ENCODE data around the gene KANTR. TPM values are rescaled to one million over a fixed set of nuclear protein-coding genes. Genes with fewer than 3 reads are reported as not detected.

KANTR gene
- total RNA-seq, 1 experiment from 2014 or later, result 7.5 TPM

DNA sequence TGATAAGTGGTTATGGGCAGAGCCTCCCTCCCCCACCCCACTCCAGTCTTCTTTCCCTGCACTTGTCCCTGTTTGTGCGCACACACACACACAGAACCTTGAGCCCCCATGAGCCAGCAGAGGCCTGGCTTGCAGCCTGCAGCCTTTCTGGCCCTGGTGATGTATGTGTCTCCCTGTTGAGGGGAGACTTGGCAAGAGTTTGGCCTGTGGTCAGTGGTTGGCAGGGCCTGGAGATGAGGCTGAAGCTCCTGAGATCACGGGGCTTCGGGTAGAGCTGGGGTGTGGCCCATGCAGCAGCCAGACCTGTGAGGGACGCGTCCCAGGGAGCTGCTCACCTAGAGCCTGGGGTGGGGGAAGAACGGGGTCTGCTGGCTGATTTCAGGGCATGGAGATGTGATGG, 43.1 kb upstream of the KANTR start:
- H3K4me3 ChIP-seq (replicated peaks in 1 of 2; ENCODE audit: low read depth in 1 of 2, low read length in 2 of 2), result no peak overlapping the region
- H2AFZ ChIP-seq (ENCODE audit: low read depth, low read length, poor library complexity, severe bottlenecking), result no peak overlapping the region
- BruUV-seq (replicated peaks), result TSS peak; percentile 37
- no peaks in the 10 kb centered on the region for H3K9me2 ChIP-seq (ENCODE audit: insufficient read depth)
- intact Hi-C loops (cut with micrococcal nuclease), result no loop called here
- TF ChIP-seq SP1 (IDR thresholded peaks at IDR 0.05; ENCODE audit: low read depth) (no peak), ELF1 (IDR thresholded peaks at IDR 0.05; ENCODE audit: borderline replicate concordance, low read depth) (no peak), RAD21 (IDR thresholded peaks at IDR 0.05; ENCODE audit: low read depth) (no peak), EGR1 (IDR thresholded peaks at IDR 0.05; ENCODE audit: low read depth) (no peak), CBX3 (IDR thresholded peaks at IDR 0.05; ENCODE audit: low read depth) (no peak), TCF7L2 (IDR thresholded peaks at IDR 0.05; ENCODE audit: borderline replicate concordance, extremely low read depth, insufficient read depth, insufficient read length) (no peak)
- H3K79me2 ChIP-seq (ENCODE audit: insufficient read depth, low read length), result no peaks in the 10 kb centered on the region
- H3K36me3 ChIP-seq (ENCODE audit: control insufficient read depth in 1 of 2, insufficient read depth in 2 of 2, low read length in 2 of 2), result no peaks in the 10 kb centered on the region
- DNase-seq (ENCODE audit: low read depth, low spot score), result no peak
- ChIA-PET CTCF (no interaction called here), POLR2A (no interaction called here), RAD21 (ENCODE audit: low non-redundant PET in 1 of 2, low total read pairs in 2 of 2, uncharacterized antibody in 2 of 2, unreplicated experiment in 2 of 2) (no interaction called here)
- peaks cover 6 to 8% of the 10 kb centered on the region in 2 experiments; a peak in 3 of 4 replicates for H3K4me1 ChIP-seq (ENCODE audit: control insufficient read depth in 1 of 2, insufficient read depth in 2 of 2, low read length in 2 of 2)
- no peak overlapping the region for H3K9ac ChIP-seq (ENCODE audit: low read length)
- no peaks in the 10 kb centered on the region for H3K27me3 ChIP-seq (ENCODE audit: insufficient read depth, low read length)
- no peaks in the 10 kb centered on the region for H4K20me1 ChIP-seq (ENCODE audit: insufficient read depth)
- no peak for ATAC-seq
- H3K4me2 ChIP-seq (ENCODE audit: low read length), result no peak overlapping the region
- no peaks in the 10 kb centered on the region for H3K9me3 ChIP-seq (ENCODE audit: control insufficient read depth in 1 of 2, insufficient read depth in 1 of 2, low read depth in 1 of 2, low read length in 2 of 2)
- no peak overlapping the region for H3K27ac ChIP-seq (ENCODE audit: low read depth, low read length)

DNA sequence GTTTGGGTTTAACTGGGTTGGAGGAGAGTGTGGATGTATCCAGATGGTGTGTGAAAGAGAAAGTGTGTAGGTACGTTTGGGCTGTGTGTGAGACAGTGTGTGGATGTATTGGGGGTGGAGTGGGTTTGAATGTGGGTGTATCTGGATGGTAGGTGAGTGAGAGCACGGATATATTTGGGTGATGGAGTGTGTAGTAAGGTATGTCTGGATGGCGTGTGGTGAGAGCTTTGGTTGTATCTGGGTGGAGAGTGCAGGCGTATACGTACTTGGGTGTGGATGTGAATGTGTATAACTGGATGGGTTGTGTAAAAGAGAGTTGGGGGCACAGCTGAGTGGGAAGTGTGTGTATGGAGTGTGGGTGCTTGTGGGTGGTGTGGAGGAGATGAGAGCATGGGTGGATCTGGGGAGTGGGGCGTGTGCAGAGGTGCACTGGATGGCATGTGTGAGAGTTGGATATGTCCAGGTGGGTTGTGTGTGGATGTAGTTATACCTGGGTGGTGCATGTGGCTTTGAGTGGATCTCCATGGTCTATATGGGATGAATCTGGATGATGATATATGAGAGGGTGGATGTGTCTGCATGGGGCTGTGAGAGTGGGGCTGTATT, 38.6 kb upstream of the KANTR start:
- H3K4me1 ChIP-seq (ENCODE audit: control insufficient read depth in 1 of 2, insufficient read depth in 2 of 2, low read length in 2 of 2), result peaks cover 0 to 8% of the 10 kb centered on the region in 2 experiments; a peak in 1 of 4 replicates
- H3K4me3 ChIP-seq (replicated peaks in 1 of 2; ENCODE audit: low read depth in 1 of 2, low read length in 2 of 2), result no peak overlapping the region
- no peaks in the 10 kb centered on the region for H3K79me2 ChIP-seq (ENCODE audit: insufficient read depth, low read length)
- no peak overlapping the region for H3K27ac ChIP-seq (ENCODE audit: low read depth, low read length)
- H3K9me3 ChIP-seq (ENCODE audit: control insufficient read depth in 1 of 2, insufficient read depth in 1 of 2, low read depth in 1 of 2, low read length in 2 of 2), result no peaks in the 10 kb centered on the region
- H3K27me3 ChIP-seq (ENCODE audit: insufficient read depth, low read length), result no peaks in the 10 kb centered on the region
- H2AFZ ChIP-seq (ENCODE audit: low read depth, low read length, poor library complexity, severe bottlenecking), result no peak overlapping the region
- no peak for TF ChIP-seq POLR2A (IDR thresholded peaks at IDR 0.05; ENCODE audit: borderline replicate concordance, extremely low read depth, insufficient read depth, insufficient read length)
- no peak for TF ChIP-seq SRF (IDR thresholded peaks at IDR 0.05; ENCODE audit: low read depth)
- ChIA-PET POLR2A (no interaction called here), RAD21 (ENCODE audit: low non-redundant PET in 1 of 2, low total read pairs in 2 of 2, uncharacterized antibody in 2 of 2, unreplicated experiment in 2 of 2) (no interaction called here), CTCF (no interaction called here)
- no peak overlapping the region for H3K4me2 ChIP-seq (ENCODE audit: low read length)
- no TSS peak for BruUV-seq (replicated peaks)
- H3K36me3 ChIP-seq (ENCODE audit: control insufficient read depth in 1 of 2, insufficient read depth in 2 of 2, low read length in 2 of 2), result no peaks in the 10 kb centered on the region
- intact Hi-C loops (cut with micrococcal nuclease), result no loop called here
- H3K9ac ChIP-seq (ENCODE audit: low read length), result no peak overlapping the region
- ATAC-seq, result no peak
- DNase-seq (ENCODE audit: low read depth, low spot score), result no peak
- H3K9me2 ChIP-seq (ENCODE audit: insufficient read depth), result no peaks in the 10 kb centered on the region
- H4K20me1 ChIP-seq (ENCODE audit: insufficient read depth), result no peaks in the 10 kb centered on the region
